ENCODE measurements around the gene TMEM114.
"Not testable (repeated sequence)": the region's sequence is repeated elsewhere in the genome, so short reads cannot be mapped to it uniquely, and the experiment has no call there.

TMEM114 gene

DNA sequence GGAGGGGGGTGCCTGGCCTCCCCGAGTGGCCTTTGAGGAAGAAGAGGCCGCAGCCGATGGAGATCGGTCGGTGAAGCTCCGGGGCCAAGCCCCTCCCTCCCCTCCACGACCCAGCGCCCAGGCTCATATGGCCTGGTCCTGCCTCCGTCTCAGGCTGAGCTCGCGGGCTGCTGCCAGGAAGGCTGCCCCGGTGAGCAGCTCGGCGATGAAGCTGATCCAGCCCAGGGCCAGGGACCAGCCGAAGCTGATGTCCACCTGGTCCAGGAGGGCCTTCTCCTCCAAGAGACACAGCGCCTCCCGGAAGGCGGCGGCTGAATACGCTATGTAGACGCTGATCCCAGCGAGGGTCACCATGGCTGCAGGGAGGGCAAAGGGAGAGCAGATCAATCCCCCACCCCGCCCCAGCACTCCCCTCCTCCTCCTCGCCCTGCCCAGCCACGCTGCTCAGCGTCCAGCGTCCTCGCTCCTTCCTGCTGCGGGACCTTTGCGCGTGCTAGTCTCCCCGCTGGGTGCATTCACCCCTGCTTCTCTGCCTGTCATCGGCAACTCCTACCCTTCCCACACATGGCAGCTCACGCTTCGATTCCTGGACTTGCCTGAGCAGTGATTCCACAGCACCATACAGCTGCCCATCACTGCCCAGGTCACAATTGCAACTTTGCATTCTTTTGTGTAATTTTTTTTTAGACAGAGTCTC lies 20.5 kb downstream of the TMEM114 start:
- no peak for DNase-seq (ENCODE audit: low read depth)
- no peak overlapping the region for H3K4me3 ChIP-seq (ENCODE audit: low read depth, low read length)
- TF ChIP-seq, protein P1, sequence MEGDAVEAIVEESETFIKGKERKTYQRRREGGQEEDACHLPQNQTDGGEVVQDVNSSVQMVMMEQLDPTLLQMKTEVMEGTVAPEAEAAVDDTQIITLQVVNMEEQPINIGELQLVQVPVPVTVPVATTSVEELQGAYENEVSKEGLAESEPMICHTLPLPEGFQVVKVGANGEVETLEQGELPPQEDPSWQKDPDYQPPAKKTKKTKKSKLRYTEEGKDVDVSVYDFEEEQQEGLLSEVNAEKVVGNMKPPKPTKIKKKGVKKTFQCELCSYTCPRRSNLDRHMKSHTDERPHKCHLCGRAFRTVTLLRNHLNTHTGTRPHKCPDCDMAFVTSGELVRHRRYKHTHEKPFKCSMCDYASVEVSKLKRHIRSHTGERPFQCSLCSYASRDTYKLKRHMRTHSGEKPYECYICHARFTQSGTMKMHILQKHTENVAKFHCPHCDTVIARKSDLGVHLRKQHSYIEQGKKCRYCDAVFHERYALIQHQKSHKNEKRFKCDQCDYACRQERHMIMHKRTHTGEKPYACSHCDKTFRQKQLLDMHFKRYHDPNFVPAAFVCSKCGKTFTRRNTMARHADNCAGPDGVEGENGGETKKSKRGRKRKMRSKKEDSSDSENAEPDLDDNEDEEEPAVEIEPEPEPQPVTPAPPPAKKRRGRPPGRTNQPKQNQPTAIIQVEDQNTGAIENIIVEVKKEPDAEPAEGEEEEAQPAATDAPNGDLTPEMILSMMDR (conservative IDR thresholded peaks at IDR 0.05; ENCODE audit: low read depth, low read length): no peak

DNA sequence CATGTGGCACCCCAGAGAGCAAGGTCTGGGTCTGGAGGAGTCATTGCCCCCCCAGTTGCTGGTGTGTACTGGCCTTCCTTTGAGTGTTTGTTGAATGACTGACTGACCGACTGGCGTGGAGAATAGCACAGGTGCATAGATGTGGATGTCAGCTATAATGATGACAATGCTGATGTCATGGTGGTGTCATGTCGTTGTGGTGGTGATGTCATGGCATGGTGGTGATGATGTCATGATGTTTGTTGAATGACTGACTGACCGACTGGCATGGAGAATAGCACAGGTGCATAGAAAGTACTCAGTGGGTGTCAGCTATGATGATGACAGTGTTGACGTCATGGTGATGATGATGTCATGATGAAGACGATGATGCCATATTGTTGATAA lies 22.1 kb downstream of the TMEM114 start:
- no peak overlapping the region for H3K4me3 ChIP-seq (ENCODE audit: low read depth, low read length)
- TF ChIP-seq, protein P1 (conservative IDR thresholded peaks at IDR 0.05; ENCODE audit: low read depth, low read length): no peak
- no peak for DNase-seq (ENCODE audit: low read depth)

DNA sequence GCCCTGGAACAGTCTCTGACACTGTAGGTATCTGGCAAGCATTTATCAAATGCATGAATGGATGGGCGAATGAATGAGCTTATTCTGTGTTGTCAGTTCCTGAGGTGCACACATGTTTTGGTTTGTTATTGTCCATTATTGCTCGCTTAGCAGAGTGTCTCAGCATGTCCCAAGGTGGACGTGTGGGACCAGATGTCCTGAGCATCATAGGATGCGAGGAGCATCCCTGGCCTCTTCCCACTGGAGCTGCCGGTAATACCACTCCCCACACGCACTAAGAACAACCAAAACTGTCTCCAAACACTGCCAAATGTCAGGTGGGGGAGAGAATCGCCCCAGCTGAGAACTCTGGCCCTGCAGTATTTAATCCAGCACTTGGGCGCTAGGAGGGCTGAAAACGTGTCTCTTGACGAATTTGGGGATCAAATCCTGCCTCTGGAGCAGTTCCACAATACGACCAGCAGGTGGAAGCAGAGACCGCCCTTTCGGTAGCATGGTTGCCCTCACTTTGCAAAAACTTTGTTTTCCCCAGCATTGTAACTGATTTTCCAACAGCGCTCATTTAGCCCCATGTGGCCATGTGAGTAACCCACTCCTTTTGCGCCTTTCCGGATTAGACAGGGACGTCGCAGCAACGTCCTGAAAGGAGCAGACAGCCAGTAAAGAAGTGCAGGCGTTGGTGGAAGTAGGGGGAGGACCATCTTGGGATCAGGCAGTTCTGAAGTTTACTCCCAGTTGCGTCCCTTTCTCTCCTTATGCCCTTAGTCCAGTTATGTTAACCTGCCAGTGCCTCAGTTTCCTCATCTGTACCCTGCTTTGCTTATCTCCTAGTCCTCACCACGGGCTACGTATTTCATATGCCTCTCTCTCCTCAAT lies 22.7 kb downstream of the TMEM114 start:
- peak; percentile 95 for DNase-seq (ENCODE audit: low read depth)
- H3K4me3 ChIP-seq (ENCODE audit: low read depth, low read length): no peak overlapping the region
- TF ChIP-seq, protein P1 (conservative IDR thresholded peaks at IDR 0.05; ENCODE audit: low read depth, low read length): peak; percentile 98

DNA sequence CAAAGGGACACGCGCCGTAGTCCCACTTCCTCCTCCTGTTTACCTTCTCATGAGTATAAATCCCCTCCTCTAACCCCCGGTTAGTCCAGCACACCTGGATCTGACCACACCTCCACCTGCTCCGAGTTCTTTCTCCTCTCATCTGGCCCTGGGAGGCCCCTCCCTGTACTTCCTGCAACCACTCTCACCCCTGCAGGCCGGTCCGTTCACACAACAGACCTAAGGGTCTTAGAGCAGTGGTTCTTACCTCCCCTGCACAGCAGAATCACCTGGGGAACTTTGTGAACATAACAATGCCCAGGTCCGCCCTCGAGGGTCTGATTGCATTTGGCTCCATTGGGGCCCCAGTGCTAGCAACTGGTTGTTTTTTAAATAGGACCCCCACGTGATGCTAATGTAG lies 24.8 kb downstream of the TMEM114 start:
- TF ChIP-seq, protein P1 (conservative IDR thresholded peaks at IDR 0.05; ENCODE audit: low read depth, low read length): no peak
- H3K4me3 ChIP-seq (ENCODE audit: low read depth, low read length): no peak overlapping the region
- DNase-seq (ENCODE audit: low read depth): no peak

DNA sequence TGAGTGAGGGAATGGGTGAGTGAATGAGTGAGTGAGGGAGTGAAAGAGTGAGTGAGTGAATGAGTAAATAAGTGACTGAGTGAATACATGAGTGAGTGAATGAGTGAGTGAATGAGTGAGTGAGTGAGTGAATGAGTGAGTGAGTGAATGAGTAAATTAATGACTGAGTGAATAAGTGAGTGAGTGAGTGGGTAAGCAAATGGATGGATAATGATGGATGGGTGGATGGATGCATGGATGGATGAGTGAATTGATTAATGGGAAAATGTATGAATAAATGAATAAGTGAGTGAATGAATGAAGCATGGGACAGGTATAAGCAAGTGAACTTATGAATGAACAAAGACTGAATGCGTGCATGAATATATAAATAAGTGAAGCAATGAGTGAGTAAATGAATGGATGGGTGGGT lies 25.4 kb downstream of the TMEM114 start:
- TF ChIP-seq, protein P1 (conservative IDR thresholded peaks at IDR 0.05; ENCODE audit: low read depth, low read length): no peak
- H3K4me3 ChIP-seq (ENCODE audit: low read depth, low read length): no peak overlapping the region
- no peak for DNase-seq (ENCODE audit: low read depth)

DNA sequence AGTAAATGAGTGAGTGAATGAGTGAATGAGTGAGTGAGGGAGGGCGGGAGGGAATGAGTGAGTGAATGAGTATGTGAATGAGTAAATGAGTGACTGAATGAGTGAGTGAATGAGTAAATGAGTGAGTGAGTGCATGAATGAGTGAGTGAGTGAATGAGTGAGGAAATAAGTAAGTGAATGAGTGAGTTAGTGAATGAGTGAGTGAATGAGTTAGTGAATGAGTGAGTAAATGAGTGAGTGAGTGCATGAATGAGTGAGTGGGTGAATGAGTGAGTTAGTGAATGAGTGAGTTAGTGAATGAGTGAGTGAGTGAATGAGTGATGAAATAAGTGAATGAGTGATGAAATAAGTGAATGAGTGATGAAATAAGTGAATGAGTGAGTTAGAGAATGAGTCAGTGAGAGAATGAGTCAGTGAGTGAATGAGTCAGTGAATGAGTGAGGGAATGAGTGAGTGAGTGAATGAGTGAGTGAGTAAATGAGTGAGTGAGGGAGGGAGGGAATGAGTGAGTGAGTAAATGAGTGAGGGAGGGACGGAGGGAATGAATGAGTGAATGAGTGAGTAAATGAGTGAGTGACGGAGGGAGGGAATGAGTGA lies 26.3 kb downstream of the TMEM114 start:
- DNase-seq (ENCODE audit: low read depth); H3K4me3 ChIP-seq (ENCODE audit: low read depth, low read length): not testable (repeated sequence)

DNA sequence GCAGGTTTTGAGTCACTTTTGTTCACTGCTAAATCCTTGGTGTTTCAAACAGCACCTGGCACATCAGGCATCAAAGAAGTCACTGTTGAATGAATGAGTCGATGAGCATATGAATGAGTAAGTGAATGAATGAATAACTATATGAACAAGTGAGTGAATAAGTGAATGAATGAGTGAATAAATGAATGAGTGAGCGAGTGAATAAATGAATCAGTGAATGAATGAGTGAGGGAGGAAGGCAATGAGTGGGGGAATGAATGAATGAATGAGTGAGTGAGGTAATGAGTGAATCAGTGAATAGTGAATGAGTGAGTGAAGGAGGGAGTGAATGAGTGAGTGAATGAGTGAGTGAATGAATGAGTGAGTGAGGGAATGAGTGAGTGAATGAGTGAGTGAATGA lies 28.8 kb downstream of the TMEM114 start:
- H3K4me3 ChIP-seq (ENCODE audit: low read depth, low read length): no peak overlapping the region
- DNase-seq (ENCODE audit: low read depth): no peak
- TF ChIP-seq, protein P1 (conservative IDR thresholded peaks at IDR 0.05; ENCODE audit: low read depth, low read length): no peak

Measured in choroid plexus epithelial cell (primary cell).